ENCODE results near the gene CDC40. TPM values are rescaled to one million over a fixed set of nuclear protein-coding genes. Genes with fewer than 3 reads are reported as not detected.
"Not testable (repeated sequence)": the region's sequence is repeated elsewhere in the genome, so short reads cannot be mapped to it uniquely, and the experiment has no call there.

Gene CDC40
- polyA plus RNA-seq, 4 donors = 8.9 to 19.1 (median 13.2) TPM

DNA sequence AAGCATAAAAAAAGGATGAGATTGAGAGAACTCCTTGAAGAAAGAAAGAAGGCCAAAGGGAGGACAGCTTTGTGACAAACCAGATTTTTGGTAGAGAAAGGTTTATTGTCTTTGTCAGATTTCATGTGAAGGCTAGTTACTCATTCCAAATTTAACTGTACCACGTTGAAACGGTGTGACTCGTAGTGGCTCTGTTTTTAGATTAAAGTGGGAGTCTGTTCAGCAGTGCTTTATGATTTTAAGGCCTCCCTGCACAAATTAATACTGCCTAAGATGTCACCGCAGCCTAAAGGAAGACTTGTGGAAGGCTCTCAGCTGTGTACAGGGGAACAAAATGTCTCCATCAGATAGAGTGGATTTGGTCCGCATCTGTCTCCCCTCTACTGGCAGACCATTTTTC, 35.9 kb downstream of the CDC40 start:
- H3K4me3 ChIP-seq (ENCODE audit: low read depth in 1 of 3, low read length in 3 of 3) = no peak overlapping the region
- H3K27me3 ChIP-seq (ENCODE audit: control insufficient read depth in 3 of 3, insufficient read depth in 3 of 3, low read length in 3 of 3) = no peaks in the 10 kb centered on the region
- FAIRE-seq (no peak), DNase-seq (no peak)
- H3K36me3 ChIP-seq (ENCODE audit: control insufficient read depth in 3 of 3, insufficient read depth in 2 of 3, low read depth in 1 of 3, low read length in 3 of 3) = peaks cover 2 to 18% (median 6%) of the 10 kb centered on the region in 3 donors
- H3K9me3 ChIP-seq (ENCODE audit: control insufficient read depth in 2 of 2, insufficient read depth in 1 of 2, low read depth in 1 of 2, low read length in 1 of 2) = no peaks in the 10 kb centered on the region
- 91 to 92% (median 92%) methylated on average over 5 of the region's 5 CpGs for WGBS, 3 donors
- H3K27ac ChIP-seq (ENCODE audit: low read depth in 1 of 3, low read length in 2 of 3) = no peak overlapping the region
- no peaks in the 10 kb centered on the region for H3K4me1 ChIP-seq (ENCODE audit: control insufficient read depth in 3 of 3, insufficient read depth in 2 of 3, low read depth in 1 of 3, low read length in 2 of 3)

DNA sequence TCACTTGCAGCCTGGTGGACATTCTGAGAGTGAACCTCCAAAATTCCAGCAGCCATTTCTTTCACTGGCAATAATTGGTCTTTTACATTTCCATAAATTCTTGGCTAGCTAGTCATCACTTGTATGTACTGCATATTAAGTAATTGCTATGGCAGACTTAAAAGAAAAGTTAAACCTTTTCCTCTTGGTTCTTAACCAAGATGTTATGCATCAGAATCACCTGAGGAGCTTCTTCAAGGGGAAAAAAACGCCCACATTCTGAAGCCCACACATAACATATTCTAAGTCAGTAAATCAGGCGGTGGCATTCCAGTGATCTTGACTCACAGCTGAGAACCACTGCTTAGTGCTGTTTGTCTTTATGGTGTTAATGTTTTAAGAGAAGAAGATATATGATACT, 37.0 kb downstream of the CDC40 start:
- H3K27ac ChIP-seq (ENCODE audit: low read depth in 1 of 3, low read length in 2 of 3) = no peak overlapping the region
- no peak overlapping the region for H3K4me3 ChIP-seq (ENCODE audit: low read depth in 1 of 3, low read length in 3 of 3)
- FAIRE-seq (no peak), DNase-seq (no peak)
- 88 to 93% (median 90%) methylated on average over 2 of the region's 2 CpGs for WGBS, 3 donors
- no peaks in the 10 kb centered on the region for H3K9me3 ChIP-seq (ENCODE audit: control insufficient read depth in 2 of 2, insufficient read depth in 1 of 2, low read depth in 1 of 2, low read length in 1 of 2)
- no peaks in the 10 kb centered on the region for H3K27me3 ChIP-seq (ENCODE audit: control insufficient read depth in 3 of 3, insufficient read depth in 3 of 3, low read length in 3 of 3)
- no peaks in the 10 kb centered on the region for H3K4me1 ChIP-seq (ENCODE audit: control insufficient read depth in 3 of 3, insufficient read depth in 2 of 3, low read depth in 1 of 3, low read length in 2 of 3)
- H3K36me3 ChIP-seq (ENCODE audit: control insufficient read depth in 3 of 3, insufficient read depth in 2 of 3, low read depth in 1 of 3, low read length in 3 of 3) = peaks cover 0 to 16% (median 10%) of the 10 kb centered on the region in 3 donors

DNA sequence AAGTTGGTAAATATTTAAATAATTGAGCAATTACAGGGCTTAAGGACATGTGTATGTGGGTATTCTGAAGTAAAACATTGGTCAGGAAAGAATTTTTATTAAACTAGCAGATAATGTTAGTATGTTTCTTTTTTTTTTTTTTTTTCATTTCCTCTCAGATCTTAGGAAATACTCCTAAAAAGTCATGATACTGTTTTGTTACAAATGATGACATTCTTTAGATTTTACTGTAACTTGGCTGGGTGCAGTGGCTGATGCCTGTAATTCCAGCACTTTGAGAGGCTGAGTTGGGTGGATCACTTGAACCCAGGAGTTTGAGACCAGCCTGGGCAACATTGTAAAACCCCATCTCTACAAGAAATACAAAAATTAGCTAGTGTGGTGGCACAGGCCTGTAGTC, 41.5 kb downstream of the CDC40 start:
- no peak for FAIRE-seq
- no peaks in the 10 kb centered on the region for H3K4me1 ChIP-seq (ENCODE audit: control insufficient read depth in 3 of 3, insufficient read depth in 2 of 3, low read depth in 1 of 3, low read length in 2 of 3)
- no peak for DNase-seq
- H3K4me3 ChIP-seq (ENCODE audit: low read depth in 1 of 3, low read length in 3 of 3) = no peak overlapping the region
- no peaks in the 10 kb centered on the region for H3K27me3 ChIP-seq (ENCODE audit: control insufficient read depth in 3 of 3, insufficient read depth in 3 of 3, low read length in 3 of 3)
- H3K27ac ChIP-seq (ENCODE audit: low read depth in 1 of 3, low read length in 2 of 3) = no peak overlapping the region
- peaks cover 2 to 14% (median 2%) of the 10 kb centered on the region in 3 donors for H3K36me3 ChIP-seq (ENCODE audit: control insufficient read depth in 3 of 3, insufficient read depth in 2 of 3, low read depth in 1 of 3, low read length in 3 of 3)
- H3K9me3 ChIP-seq (ENCODE audit: control insufficient read depth in 2 of 2, insufficient read depth in 1 of 2, low read depth in 1 of 2, low read length in 1 of 2) = no peaks in the 10 kb centered on the region

DNA sequence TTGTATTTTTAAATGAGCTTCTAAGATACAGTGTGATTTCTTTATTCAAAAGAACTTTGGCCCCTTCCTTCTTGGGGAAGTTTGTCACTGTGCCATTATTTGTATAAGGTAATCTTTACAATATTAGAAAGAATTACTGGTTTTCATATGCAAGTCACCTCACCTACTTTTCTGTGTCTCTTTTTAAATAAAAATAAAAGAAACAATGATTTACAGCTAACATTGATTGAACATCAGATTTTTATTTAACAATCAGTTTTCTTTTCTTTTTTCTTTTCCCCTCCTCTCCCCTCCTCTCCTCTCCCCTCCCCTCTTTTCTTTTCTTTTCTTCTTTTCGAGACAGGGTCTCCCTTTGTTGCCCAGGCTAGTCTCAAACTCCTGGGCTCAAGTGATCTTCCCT, 46.0 kb downstream of the CDC40 start:
- Histone ChIP-seq H3K9me3 (ENCODE audit: control insufficient read depth in 2 of 2, insufficient read depth in 1 of 2, low read depth in 1 of 2, low read length in 1 of 2) (no peaks in the 10 kb centered on the region), H3K4me1 (ENCODE audit: control insufficient read depth in 3 of 3, insufficient read depth in 2 of 3, low read depth in 1 of 3, low read length in 2 of 3) (no peaks in the 10 kb centered on the region), H3K4me3 (ENCODE audit: low read depth in 1 of 3, low read length in 3 of 3) (no peak overlapping the region), H3K27ac (ENCODE audit: low read depth in 1 of 3, low read length in 2 of 3) (no peak overlapping the region), H3K36me3 (ENCODE audit: control insufficient read depth in 3 of 3, insufficient read depth in 2 of 3, low read depth in 1 of 3, low read length in 3 of 3) (peaks cover 0 to 9% (median 2%) of the 10 kb centered on the region in 3 donors), H3K27me3 (ENCODE audit: control insufficient read depth in 3 of 3, insufficient read depth in 3 of 3, low read length in 3 of 3) (no peaks in the 10 kb centered on the region)
- peak; percentile 4 to 36 for DNase-seq
- 50 to 86% (median 74%) methylated on average over 1 of the region's 1 CpG for WGBS, 3 donors
- no peak for FAIRE-seq

DNA sequence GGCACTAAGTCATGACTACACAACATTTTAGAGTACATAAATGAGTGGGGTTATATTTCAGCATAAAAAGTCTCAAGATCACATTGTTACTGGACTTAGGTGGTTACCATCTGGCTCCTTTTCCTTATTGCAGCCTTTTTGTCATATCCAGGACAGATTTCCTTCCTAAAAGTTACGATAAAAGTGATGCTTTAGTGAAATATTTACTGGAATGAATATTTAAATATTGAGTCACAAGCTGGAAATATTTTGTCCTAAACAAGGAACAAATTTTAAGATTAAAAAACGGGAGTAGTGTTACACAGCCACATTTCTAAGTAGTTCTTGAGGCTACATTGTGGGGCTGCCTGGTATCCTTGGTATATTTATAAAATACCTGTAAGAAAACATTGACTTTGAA, 52.2 kb downstream of the CDC40 start:
- FAIRE-seq = no peak
- Histone ChIP-seq H3K36me3 (ENCODE audit: control insufficient read depth in 3 of 3, insufficient read depth in 2 of 3, low read depth in 1 of 3, low read length in 3 of 3) (peaks cover 0 to 3% (median 0%) of the 10 kb centered on the region in 3 donors), H3K4me1 (ENCODE audit: control insufficient read depth in 3 of 3, insufficient read depth in 2 of 3, low read depth in 1 of 3, low read length in 2 of 3) (no peaks in the 10 kb centered on the region)

DNA sequence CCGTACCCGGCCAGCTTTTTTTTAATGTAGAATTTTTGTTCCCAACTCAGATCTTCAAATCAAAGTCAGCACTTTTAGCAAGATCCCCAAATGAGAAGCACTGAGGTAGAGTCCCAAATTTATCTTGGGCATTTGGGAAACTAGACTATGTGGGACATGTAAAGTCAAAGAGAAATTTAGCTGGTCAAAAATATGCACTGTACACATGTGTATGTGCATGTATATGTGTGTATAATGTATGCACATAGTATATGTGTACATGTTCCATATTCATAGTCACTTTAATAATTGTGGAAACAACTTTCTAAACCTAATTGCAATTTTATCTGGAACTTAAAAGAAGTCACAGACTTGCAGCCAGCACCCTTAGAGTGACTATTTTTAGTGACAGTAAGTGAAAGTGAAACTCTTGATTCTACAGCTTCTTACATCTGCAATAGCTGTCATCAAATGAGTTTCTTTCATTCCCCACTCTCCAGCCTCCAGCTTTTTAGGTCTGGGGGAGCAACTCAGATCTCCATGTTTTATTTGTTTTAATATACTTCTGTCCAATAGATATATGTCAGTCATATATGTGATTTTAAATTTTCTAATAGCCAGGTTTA, 53.6 kb downstream of the CDC40 start:
- H3K4me1 ChIP-seq (ENCODE audit: control insufficient read depth in 3 of 3, insufficient read depth in 2 of 3, low read depth in 1 of 3, low read length in 2 of 3) = no peaks in the 10 kb centered on the region
- no peaks in the 10 kb centered on the region for H3K27me3 ChIP-seq (ENCODE audit: control insufficient read depth in 3 of 3, insufficient read depth in 3 of 3, low read length in 3 of 3)
- H3K27ac ChIP-seq (ENCODE audit: low read depth in 1 of 3, low read length in 2 of 3) = no peak overlapping the region
- H3K36me3 ChIP-seq (ENCODE audit: control insufficient read depth in 3 of 3, insufficient read depth in 2 of 3, low read depth in 1 of 3, low read length in 3 of 3) = peaks cover 0 to 3% (median 0%) of the 10 kb centered on the region in 3 donors
- H3K4me3 ChIP-seq (ENCODE audit: low read depth in 1 of 3, low read length in 3 of 3) = no peak overlapping the region
- DNase-seq (peak; percentile 16 to 29), FAIRE-seq (no peak)
- H3K9me3 ChIP-seq (ENCODE audit: control insufficient read depth in 2 of 2, insufficient read depth in 1 of 2, low read depth in 1 of 2, low read length in 1 of 2) = no peaks in the 10 kb centered on the region
- 88 to 98% (median 94%) methylated on average over 2 of the region's 2 CpGs for WGBS, 3 donors

More for the DNA sequence above, 52.2 kb downstream of the CDC40 start:
- WGBS, 3 donors = 77 to 88% (median 84%) methylated on average over 2 of the region's 2 CpGs
- no peaks in the 10 kb centered on the region for H3K9me3 ChIP-seq (ENCODE audit: control insufficient read depth in 2 of 2, insufficient read depth in 1 of 2, low read depth in 1 of 2, low read length in 1 of 2)
- no peaks in the 10 kb centered on the region for H3K27me3 ChIP-seq (ENCODE audit: control insufficient read depth in 3 of 3, insufficient read depth in 3 of 3, low read length in 3 of 3)
- H3K4me3 ChIP-seq (ENCODE audit: low read depth in 1 of 3, low read length in 3 of 3) = no peak overlapping the region
- no peak for DNase-seq
- H3K27ac ChIP-seq (ENCODE audit: low read depth in 1 of 3, low read length in 2 of 3) = no peak overlapping the region

DNA sequence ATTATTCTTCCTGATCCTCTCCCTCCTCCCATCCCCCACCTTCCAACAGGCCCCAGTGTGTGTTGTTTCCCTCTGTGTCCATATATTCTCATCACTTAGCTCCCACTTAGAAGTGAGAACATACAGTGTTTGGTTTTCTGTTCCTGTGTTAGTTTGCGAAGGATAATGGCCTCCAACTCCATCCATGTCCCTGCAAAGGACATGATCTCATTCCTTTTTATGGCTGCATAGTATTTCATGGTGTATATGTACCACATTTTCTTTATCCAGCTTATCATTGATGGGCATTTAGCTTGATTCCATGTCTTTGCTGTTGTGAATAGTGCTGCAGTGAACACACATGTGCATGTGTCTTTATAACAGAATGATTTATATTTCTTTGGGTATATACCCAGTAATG, 55.8 kb downstream of the CDC40 start:
- not testable (repeated sequence) for DNase-seq; H3K4me3 ChIP-seq (ENCODE audit: low read depth in 1 of 3, low read length in 3 of 3); H3K36me3 ChIP-seq (ENCODE audit: control insufficient read depth in 3 of 3, insufficient read depth in 2 of 3, low read depth in 1 of 3, low read length in 3 of 3); H3K27me3 ChIP-seq (ENCODE audit: control insufficient read depth in 3 of 3, insufficient read depth in 3 of 3, low read length in 3 of 3); FAIRE-seq; H3K27ac ChIP-seq (ENCODE audit: low read depth in 1 of 3, low read length in 2 of 3); H3K4me1 ChIP-seq (ENCODE audit: control insufficient read depth in 3 of 3, insufficient read depth in 2 of 3, low read depth in 1 of 3, low read length in 2 of 3); H3K9me3 ChIP-seq (ENCODE audit: control insufficient read depth in 2 of 2, insufficient read depth in 1 of 2, low read depth in 1 of 2, low read length in 1 of 2)
- 93 to 100% (median 100%) methylated on average over 1 of the region's 1 CpG for WGBS, 3 donors

DNA sequence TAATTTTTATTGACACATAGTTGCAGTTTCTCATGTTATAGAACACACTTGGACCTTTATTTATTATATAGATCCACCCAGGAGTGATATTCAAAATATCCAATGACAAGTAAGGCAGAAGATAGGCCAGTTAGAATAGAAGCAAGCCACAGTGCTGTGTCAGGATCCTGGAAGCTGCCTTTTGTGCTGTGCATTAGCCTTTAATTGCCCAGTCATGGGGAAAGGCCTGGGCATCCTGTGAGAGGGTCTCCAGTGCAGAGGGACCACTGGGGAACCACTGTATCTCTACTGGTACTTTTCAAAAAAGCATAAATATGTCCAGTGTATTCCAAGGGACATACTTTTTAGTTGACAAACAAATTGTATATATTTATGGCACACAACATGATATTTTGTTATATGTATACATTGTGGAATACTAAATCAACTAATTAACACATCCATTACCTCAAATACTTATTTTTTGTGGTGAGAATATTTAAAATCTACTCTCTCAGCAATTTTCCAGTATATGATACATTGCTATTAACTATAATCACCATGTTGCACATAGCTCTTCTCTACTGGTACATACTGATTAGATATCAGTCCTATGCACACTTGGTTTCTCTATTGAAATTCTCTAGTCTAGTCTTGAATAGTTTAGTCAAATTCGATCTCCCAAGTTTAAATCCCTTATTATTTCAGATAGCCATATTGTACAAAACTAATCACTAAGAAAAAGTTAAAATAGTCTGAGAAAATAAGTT, 59.5 kb downstream of the CDC40 start:
- H3K4me3 ChIP-seq (ENCODE audit: low read depth in 1 of 3, low read length in 3 of 3) = no peak overlapping the region
- H3K36me3 ChIP-seq (ENCODE audit: control insufficient read depth in 3 of 3, insufficient read depth in 2 of 3, low read depth in 1 of 3, low read length in 3 of 3) = peaks cover 0 to 3% (median 0%) of the 10 kb centered on the region in 3 donors
- FAIRE-seq (no peak), DNase-seq (no peak)
- H3K4me1 ChIP-seq (ENCODE audit: control insufficient read depth in 3 of 3, insufficient read depth in 2 of 3, low read depth in 1 of 3, low read length in 2 of 3) = no peaks in the 10 kb centered on the region
- 94 to 100% (median 100%) methylated on average over 1 of the region's 1 CpG for WGBS, 3 donors
- H3K27me3 ChIP-seq (ENCODE audit: control insufficient read depth in 3 of 3, insufficient read depth in 3 of 3, low read length in 3 of 3) = no peaks in the 10 kb centered on the region
- H3K27ac ChIP-seq (ENCODE audit: low read depth in 1 of 3, low read length in 2 of 3) = no peak overlapping the region
- no peaks in the 10 kb centered on the region for H3K9me3 ChIP-seq (ENCODE audit: control insufficient read depth in 2 of 2, insufficient read depth in 1 of 2, low read depth in 1 of 2, low read length in 1 of 2)

Measured in small intestine (tissue), 7 donors.